Nephron (organoid): ENCODE results near the gene SRBD1.

Source experiments
- H3K27ac Mint-ChIP-seq, 3 experiments: 2 replicates each; pipeline ENCODE4 v1.8.0; 2020; ENCODE audit warnings: mixed read lengths in 3 of 3, mild to moderate bottlenecking in 2 of 3, moderate library complexity in 1 of 3
- H3K27me3 Mint-ChIP-seq: 2 replicates; pipeline ENCODE4 v1.8.0; 2021; ENCODE audit warnings: low read depth, mild to moderate bottlenecking, moderate library complexity, mixed read lengths
- H3K36me3 Mint-ChIP-seq: 2 replicates; pipeline ENCODE4 v1.8.0; 2020; ENCODE audit warnings: low read depth, mixed read lengths
- H3K4me1 Mint-ChIP-seq: 2 replicates; pipeline ENCODE4 v1.8.0; 2020; ENCODE audit warnings: mixed read lengths
- H3K4me3 Mint-ChIP-seq, 3 experiments: 2 replicates each; pipeline ENCODE4 v1.8.0; 2020; ENCODE audit warnings: mild to moderate bottlenecking in 3 of 3, mixed read lengths in 3 of 3, moderate library complexity in 2 of 3
- H3K9me3 Mint-ChIP-seq: 2 replicates; pipeline ENCODE4 v1.8.0; 2020; ENCODE audit warnings: mixed read lengths
- TF ChIP-seq, protein P1 (sequence below), 3 experiments: fragments of 200-600 bp; sonication (generic); IDR thresholded peaks; one replicate each; pipeline ENCODE4 v1.5.0; 2021; ENCODE audit warnings: antibody characterized with exemption in 3 of 3; ENCODE audit not compliant: unreplicated experiment in 3 of 3

The SRBD1 gene

DNA sequence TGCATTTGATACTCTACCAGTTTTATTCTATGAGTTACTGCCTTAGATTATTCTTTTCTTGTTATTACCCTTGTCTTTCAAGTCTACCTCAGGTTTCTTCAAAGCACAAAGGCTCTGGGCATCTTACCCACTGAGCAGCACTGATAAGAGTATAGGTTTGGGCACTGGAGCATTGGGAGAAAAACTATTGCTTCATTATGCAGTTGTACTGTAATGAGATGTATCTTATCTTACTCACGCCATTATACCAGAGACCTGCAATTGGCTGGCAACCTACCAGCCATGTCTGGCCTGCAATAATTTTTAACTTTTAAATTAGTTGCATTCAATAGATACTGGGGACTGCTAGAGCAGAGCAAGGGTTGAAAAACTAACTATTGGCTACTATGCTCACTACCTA lies 18.9 kb upstream of the SRBD1 start:
- Mint-ChIP-seq H3K9me3 (no peaks in the 10 kb centered on the region), H3K27me3 (peaks cover 22% of the 10 kb centered on the region), H3K4me3 (no peak overlapping the region), H3K27ac (no peak overlapping the region), H3K36me3 (no peaks in the 10 kb centered on the region), H3K4me1 (no peaks in the 10 kb centered on the region)
- TF ChIP-seq, protein P1, sequence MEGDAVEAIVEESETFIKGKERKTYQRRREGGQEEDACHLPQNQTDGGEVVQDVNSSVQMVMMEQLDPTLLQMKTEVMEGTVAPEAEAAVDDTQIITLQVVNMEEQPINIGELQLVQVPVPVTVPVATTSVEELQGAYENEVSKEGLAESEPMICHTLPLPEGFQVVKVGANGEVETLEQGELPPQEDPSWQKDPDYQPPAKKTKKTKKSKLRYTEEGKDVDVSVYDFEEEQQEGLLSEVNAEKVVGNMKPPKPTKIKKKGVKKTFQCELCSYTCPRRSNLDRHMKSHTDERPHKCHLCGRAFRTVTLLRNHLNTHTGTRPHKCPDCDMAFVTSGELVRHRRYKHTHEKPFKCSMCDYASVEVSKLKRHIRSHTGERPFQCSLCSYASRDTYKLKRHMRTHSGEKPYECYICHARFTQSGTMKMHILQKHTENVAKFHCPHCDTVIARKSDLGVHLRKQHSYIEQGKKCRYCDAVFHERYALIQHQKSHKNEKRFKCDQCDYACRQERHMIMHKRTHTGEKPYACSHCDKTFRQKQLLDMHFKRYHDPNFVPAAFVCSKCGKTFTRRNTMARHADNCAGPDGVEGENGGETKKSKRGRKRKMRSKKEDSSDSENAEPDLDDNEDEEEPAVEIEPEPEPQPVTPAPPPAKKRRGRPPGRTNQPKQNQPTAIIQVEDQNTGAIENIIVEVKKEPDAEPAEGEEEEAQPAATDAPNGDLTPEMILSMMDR (IDR thresholded peaks at IDR 0.05; ENCODE audit: unreplicated experiment in 3 of 3): no peak

DNA sequence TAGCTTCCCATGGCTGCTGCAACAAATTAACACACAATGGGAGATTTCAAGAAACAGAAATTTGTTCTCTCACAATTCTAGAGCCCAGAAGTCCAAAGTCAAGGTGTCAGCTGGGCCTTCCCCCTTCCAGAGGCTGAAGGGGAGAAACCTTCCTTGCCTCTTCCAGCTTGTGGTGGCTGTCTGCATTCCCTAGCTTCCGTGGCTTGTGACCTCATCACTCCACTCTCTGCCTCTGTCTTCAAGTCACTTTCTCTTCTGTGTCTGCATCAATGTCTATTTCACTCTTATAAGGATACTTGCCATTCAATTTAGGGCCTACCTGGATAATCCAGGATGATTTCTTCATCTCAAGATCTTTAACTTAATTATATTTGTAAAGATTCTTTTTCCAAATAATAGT lies 16.8 kb upstream of the SRBD1 start:
- TF ChIP-seq, protein P1 (IDR thresholded peaks at IDR 0.05; ENCODE audit: unreplicated experiment in 3 of 3): no peak
- no peaks in the 10 kb centered on the region for H3K9me3 Mint-ChIP-seq
- H3K27ac Mint-ChIP-seq: no peak overlapping the region
- H3K4me1 Mint-ChIP-seq: no peaks in the 10 kb centered on the region
- no peak overlapping the region for H3K4me3 Mint-ChIP-seq
- peaks cover 18% of the 10 kb centered on the region for H3K27me3 Mint-ChIP-seq
- H3K36me3 Mint-ChIP-seq: no peaks in the 10 kb centered on the region

DNA sequence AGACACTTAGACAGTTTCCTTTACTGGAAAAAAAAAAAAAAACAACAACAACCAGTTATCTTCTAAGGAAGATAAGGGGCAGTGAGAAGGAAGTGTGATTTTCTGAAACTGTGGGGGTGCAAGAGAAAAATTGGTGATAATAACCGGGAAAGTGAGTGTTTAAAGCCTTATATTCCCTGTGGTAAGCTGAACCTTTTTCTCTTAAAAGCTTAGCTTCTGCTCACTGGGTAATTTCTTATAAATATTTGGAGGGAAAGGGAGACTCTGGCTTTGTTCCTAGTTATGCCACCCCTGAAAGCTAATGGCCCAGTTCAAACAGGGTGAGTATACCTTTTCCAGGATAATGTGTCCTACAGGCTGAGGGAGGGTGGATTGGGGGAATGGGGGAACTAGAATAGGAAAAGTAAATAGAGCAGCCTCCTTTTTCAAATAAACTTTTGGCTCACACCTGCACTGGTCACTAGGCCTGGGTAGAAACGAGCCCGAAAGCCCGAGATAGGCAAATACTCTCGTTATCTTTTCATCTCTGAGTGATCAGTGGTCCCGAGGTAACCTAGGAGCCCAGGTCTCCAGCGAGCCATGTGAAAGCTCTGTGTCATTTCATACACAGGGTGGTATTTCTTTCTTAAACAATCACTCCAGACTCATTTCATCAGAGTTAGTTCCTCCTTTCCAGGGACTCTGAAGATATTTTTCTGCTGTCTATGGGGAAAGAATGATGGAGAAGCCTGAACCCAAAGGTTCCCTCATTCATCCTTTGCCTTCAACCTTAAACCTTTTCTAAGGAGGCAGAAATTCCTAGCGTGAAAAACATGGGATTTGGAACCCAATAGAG lies 15.5 kb upstream of the SRBD1 start:
- H3K27me3 Mint-ChIP-seq: peaks cover 16% of the 10 kb centered on the region
- H3K4me1 Mint-ChIP-seq: no peaks in the 10 kb centered on the region
- no peak overlapping the region for H3K27ac Mint-ChIP-seq
- TF ChIP-seq, protein P1 (IDR thresholded peaks at IDR 0.05; ENCODE audit: unreplicated experiment in 3 of 3): no peak
- no peaks in the 10 kb centered on the region for H3K36me3 Mint-ChIP-seq
- H3K9me3 Mint-ChIP-seq: no peaks in the 10 kb centered on the region
- H3K4me3 Mint-ChIP-seq: no peak overlapping the region

GRCh38 chr2:45625824-45626223 lies 14.8 kb upstream of the SRBD1 start:
- TF ChIP-seq, protein P1 (IDR thresholded peaks at IDR 0.05; ENCODE audit: unreplicated experiment in 3 of 3): no peak
- Mint-ChIP-seq H3K4me3 (no peak overlapping the region), H3K4me1 (no peaks in the 10 kb centered on the region), H3K27ac (no peak overlapping the region), H3K9me3 (no peaks in the 10 kb centered on the region), H3K27me3 (peaks cover 16% of the 10 kb centered on the region), H3K36me3 (no peaks in the 10 kb centered on the region)

- Mint-ChIP-seq H3K27ac (no peak overlapping the region), H3K4me3 (no peak overlapping the region)
- TF ChIP-seq, protein P1 (IDR thresholded peaks at IDR 0.05; ENCODE audit: unreplicated experiment in 3 of 3): no peak
These were observed 12.0 kb upstream of the SRBD1 start for GRCh38 chr2:45623098-45623497.

More at GRCh38 chr2:45623098-45623497, 12.0 kb upstream of the SRBD1 start:
- H3K36me3 Mint-ChIP-seq: no peaks in the 10 kb centered on the region
- peaks cover 12% of the 10 kb centered on the region for H3K27me3 Mint-ChIP-seq
- no peaks in the 10 kb centered on the region for H3K4me1 Mint-ChIP-seq
- no peaks in the 10 kb centered on the region for H3K9me3 Mint-ChIP-seq
